ENCODE data around the gene EPHA7. TPM values are rescaled to one million over a fixed set of nuclear protein-coding genes. Genes with fewer than 3 reads are reported as not detected.

EPHA7 gene
- total RNA-seq, 4 donors from 2014 or later = 0.07 to 0.88 (median 0.14) TPM

DNA sequence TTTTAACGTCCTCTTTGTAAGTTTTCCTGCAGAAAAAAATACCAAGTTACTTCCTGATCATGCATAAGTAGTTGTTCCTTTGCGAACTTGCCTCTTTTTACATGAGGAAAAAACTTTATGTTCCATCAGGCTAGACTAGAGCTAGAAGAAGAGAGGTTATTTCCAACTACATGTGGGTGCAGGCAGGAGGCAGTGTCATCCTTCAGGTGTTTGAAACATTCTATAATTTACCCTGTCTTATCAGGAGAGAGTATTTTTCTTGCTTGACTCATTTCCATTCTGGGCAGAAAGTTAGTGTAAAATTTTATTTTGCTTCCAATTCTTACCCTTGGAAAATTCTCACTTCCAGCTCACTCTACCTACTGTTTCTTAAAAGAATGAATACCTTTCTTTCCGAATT lies 28.5 kb upstream of the EPHA7 start:
- in situ Hi-C loops (cut with MboI; ENCODE audit: low sequenced_read_pairs in 4 of 4) (no loop called here), intact Hi-C loops (cut with DNase I; ENCODE audit: low total_unique reads) (no loop called here)
- no peaks in the 10 kb centered on the region for H3K4me1 ChIP-seq
- no peaks in the 10 kb centered on the region for H3K36me3 ChIP-seq
- no peak overlapping the region for H3K27ac ChIP-seq
- no peak overlapping the region for H3K4me3 ChIP-seq
- no peaks in the 10 kb centered on the region for H3K27me3 ChIP-seq
- H3K9me3 ChIP-seq = no peaks in the 10 kb centered on the region
- ATAC-seq (no peak), DNase-seq (no peak)
- TF ChIP-seq, protein P1, sequence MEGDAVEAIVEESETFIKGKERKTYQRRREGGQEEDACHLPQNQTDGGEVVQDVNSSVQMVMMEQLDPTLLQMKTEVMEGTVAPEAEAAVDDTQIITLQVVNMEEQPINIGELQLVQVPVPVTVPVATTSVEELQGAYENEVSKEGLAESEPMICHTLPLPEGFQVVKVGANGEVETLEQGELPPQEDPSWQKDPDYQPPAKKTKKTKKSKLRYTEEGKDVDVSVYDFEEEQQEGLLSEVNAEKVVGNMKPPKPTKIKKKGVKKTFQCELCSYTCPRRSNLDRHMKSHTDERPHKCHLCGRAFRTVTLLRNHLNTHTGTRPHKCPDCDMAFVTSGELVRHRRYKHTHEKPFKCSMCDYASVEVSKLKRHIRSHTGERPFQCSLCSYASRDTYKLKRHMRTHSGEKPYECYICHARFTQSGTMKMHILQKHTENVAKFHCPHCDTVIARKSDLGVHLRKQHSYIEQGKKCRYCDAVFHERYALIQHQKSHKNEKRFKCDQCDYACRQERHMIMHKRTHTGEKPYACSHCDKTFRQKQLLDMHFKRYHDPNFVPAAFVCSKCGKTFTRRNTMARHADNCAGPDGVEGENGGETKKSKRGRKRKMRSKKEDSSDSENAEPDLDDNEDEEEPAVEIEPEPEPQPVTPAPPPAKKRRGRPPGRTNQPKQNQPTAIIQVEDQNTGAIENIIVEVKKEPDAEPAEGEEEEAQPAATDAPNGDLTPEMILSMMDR (IDR thresholded peaks at IDR 0.05 in 4 of 5, conservative IDR thresholded peaks at IDR 0.05 in 1 of 5) = no peak
- no peak for TF ChIP-seq POLR2A (IDR thresholded peaks at IDR 0.05)

DNA sequence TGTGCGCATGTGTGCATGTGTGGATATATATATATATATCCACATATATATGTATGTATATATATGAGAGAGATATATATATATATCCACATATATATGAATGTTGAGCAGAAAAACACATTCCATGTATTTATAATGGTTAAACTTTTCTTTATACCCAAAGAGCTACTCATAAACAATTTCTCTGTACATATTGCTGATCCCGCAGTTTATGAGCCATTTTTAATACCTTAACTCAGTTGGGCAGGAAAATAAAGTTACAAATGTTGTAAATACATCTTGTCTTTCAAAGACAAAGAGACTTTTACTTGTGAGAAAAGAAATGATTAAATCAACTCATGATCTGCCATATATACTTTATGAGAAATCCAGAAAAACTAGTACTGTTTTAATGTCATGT lies 18.1 kb upstream of the EPHA7 start:
- in situ Hi-C loops (cut with MboI; ENCODE audit: low sequenced_read_pairs in 4 of 4) = no loop called here
- Histone ChIP-seq H3K27me3 (no peaks in the 10 kb centered on the region), H3K4me1 (no peaks in the 10 kb centered on the region), H3K9me3 (no peaks in the 10 kb centered on the region), H3K27ac (no peak overlapping the region), H3K4me3 (no peak overlapping the region), H3K36me3 (no peaks in the 10 kb centered on the region)
- no peak for DNase-seq
- no peak for TF ChIP-seq POLR2A (IDR thresholded peaks at IDR 0.05)
- TF ChIP-seq, protein P1 (IDR thresholded peaks at IDR 0.05 in 4 of 5, conservative IDR thresholded peaks at IDR 0.05 in 1 of 5) = no peak
- ATAC-seq = no peak
- intact Hi-C loops (cut with DNase I; ENCODE audit: low total_unique reads) = no loop called here

DNA sequence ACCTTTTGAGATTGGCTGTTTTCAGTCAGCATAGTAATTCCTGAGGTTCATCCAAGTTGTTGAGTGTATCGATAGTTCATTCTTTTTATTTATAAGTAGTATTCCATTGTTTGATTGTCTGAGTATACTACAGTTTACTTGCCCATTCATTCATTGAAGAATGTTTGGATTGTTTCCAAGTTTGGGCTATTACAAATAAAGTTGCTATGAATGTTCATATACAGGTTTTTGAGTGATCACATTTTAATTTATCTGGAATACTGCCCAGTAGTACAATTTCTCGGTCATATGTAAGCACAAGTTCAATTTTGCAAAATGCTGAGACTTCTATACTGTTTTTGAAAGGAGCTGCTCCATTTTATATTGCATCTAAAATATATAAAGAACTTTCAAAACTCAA lies 14.2 kb upstream of the EPHA7 start:
- Histone ChIP-seq H3K9me3 (no peaks in the 10 kb centered on the region), H3K4me3 (no peak overlapping the region), H3K27ac (no peak overlapping the region), H3K4me1 (no peaks in the 10 kb centered on the region), H3K36me3 (no peaks in the 10 kb centered on the region), H3K27me3 (no peaks in the 10 kb centered on the region)
- in situ Hi-C loops (cut with MboI; ENCODE audit: low sequenced_read_pairs in 4 of 4) = no loop called here
- no peak for TF ChIP-seq POLR2A (IDR thresholded peaks at IDR 0.05)
- TF ChIP-seq, protein P1 (IDR thresholded peaks at IDR 0.05 in 4 of 5, conservative IDR thresholded peaks at IDR 0.05 in 1 of 5) = no peak
- intact Hi-C loops (cut with DNase I; ENCODE audit: low total_unique reads) = no loop called here
- DNase-seq (no peak), ATAC-seq (no peak)

DNA sequence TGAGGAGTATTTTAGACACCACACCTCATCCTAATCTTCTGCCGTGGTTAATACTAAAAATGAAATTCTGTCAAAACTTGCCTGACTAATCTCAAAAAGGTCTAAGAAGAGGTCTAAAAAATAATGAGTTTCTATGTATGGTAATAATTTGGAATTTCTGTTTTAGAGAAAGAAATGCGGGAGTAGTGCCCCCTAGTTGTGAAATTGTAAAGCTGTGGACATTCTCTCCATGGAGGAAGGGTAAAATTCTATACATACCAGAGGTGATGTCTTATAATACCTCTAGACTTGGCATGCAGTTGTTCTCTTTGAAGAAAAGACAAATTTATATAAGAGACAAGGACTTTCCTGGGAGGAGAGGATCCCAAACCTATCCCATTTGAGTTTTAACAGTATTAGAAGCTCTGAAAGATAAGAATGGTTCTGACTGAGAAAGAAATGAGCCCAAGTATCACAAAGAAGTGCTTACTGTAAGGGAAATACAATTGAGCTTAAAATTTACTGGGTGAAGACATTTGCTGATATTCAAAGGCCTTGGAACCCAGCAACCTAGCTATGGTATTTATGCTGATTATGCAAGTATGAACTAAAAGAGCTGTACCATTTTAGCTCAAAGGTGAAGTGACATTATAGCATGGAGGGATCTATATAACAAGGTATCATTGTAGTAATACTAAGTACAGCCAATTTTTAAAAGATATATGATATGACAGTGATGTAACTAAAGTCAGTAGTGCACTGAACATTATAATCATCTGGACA lies 5.1 kb upstream of the EPHA7 start:
- no peak overlapping the region for H3K27ac ChIP-seq
- H3K4me1 ChIP-seq = peaks cover 6 to 8% of the 10 kb centered on the region in 2 donors
- H3K27me3 ChIP-seq = peaks cover 20 to 30% (median 25%) of the 10 kb centered on the region in 3 donors
- ATAC-seq = no peak
- H3K36me3 ChIP-seq = no peaks in the 10 kb centered on the region
- no peaks in the 10 kb centered on the region for H3K9me3 ChIP-seq
- no peak for DNase-seq
- intact Hi-C loops (cut with DNase I; ENCODE audit: low total_unique reads) = no loop called here
- in situ Hi-C loops (cut with MboI; ENCODE audit: low sequenced_read_pairs in 4 of 4) = no loop called here
- TF ChIP-seq, protein P1 (IDR thresholded peaks at IDR 0.05 in 4 of 5, conservative IDR thresholded peaks at IDR 0.05 in 1 of 5) = no peak
- no peak for TF ChIP-seq POLR2A (IDR thresholded peaks at IDR 0.05)
- H3K4me3 ChIP-seq = no peak overlapping the region
